ENCODE results near the gene HPCAL1.
"Not testable (repeated sequence)": the region's sequence is repeated elsewhere in the genome, so short reads cannot be mapped to it uniquely, and the experiment has no call there.

The HPCAL1 gene

GRCh38 chr2:10302479-10303180, at the start of gene HPCAL1:
TSS of gene HPCAL1 (plus strand) at chr2:10302904. CDS start at chr2:10419758, 116,854 bp downstream.
- DNase-seq (ENCODE audit: low spot score) = peak; percentile 79

GRCh38 chr2:10253596-10254372, 48.9 kb upstream of the HPCAL1 start:
- no peak for DNase-seq (ENCODE audit: low spot score)

DNA sequence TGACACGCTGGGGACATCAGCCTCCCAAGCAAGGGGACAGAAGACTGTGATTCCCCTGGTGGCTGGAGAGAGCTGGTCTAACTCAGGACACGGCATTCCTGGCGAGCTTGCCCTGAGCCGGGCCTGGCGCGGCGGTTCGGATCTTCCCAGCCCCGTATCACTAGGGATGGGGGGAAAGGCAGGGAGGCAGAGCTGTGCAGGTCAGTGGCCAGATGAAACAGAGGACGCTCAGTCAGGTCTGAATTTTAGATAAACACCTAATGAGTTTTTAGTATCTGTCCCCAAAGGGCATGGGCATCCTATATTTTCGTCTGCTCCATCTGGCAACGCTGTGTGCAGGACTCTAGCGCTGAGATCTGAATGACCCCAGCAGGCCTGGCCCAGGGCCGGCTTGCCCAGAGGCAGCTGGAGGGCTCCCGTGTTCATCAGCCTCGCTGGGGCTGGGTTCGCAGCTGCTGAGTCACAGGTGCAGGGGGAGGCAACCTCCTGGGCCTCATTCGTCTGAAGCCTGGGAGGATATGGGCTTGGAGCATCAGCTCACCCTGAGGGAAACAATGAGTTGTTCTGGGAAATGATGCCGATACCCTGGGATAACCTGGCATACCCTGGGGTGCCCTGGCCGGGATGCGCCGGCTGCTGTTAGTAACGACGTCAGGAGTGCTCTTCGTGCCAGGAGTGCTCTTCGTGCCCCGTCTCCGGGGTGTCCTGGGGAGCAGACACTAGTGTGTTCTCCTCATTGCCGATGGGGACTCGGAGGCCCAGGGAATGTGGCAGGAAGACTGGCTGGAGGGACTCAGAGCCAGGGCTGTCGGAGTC, 48.1 kb upstream of the HPCAL1 start:
- no peak for DNase-seq (ENCODE audit: low spot score)

GRCh38 chr2:10255189-10256030, 47.3 kb upstream of the HPCAL1 start:
- DNase-seq (ENCODE audit: low spot score) = no peak

DNA sequence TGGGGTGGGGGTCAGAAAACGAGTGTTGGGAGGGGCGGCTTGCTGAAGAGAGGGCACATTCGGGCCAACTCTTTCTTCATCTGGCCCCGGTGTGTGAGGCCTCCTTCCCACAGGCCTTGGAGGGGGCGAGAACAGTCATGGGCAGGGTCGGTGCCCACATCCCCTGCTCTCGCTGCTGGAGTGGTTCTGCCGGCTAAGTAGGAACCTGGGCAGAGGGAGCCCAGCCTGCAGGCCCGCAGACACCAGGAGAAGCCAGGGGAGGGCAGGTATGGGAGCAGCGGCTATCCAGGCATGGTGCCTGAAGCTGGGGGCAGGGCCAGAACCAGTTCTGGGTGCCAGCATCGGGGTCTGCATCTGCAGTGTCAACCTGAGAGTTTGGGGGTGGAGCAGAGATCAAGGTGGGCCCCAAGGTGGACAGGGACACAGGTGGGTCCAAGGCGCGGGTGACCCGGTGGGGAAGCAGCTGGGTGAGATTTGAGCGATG, 46.6 kb upstream of the HPCAL1 start:
- no peak for DNase-seq (ENCODE audit: low spot score)

- DNase-seq (ENCODE audit: low spot score) = no peak
Measured at GRCh38 chr2:10256515-10257031, 46.1 kb upstream of the HPCAL1 start.

GRCh38 chr2:10257036-10257435, 45.7 kb upstream of the HPCAL1 start:
- DNase-seq (ENCODE audit: low spot score) = no peak

DNA sequence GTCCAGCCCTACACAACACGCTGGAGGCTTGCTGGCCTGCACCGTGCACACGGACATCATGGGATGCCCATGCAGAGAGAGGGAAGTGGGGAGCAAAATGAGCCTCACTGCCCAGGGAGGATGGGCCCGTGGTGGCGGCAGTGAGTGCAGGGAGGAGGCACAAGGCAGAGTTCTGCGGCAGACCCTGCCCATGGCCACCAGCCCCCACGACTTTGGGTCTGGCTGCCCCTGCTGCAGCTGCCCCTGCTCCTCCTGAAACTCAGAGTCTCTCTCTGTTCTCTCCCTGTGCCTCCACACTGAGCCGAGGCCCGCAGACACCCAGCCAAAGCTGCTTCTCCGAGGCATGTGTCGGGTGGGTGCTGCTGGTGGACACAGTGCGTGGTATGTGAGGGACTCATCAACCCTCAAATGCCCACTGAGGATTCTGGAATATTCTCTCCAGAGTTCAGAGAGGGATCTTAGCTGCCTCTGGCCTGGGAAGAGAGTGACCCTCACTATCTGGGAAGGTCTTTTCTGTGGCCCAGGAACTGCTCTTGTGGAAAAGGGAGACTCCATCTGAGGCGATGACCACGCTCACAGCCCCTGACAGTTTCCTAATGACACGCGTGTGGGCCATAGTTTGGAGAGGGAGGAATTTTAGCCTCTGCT, 45.1 kb upstream of the HPCAL1 start:
- DNase-seq (ENCODE audit: low spot score) = no peak

DNA sequence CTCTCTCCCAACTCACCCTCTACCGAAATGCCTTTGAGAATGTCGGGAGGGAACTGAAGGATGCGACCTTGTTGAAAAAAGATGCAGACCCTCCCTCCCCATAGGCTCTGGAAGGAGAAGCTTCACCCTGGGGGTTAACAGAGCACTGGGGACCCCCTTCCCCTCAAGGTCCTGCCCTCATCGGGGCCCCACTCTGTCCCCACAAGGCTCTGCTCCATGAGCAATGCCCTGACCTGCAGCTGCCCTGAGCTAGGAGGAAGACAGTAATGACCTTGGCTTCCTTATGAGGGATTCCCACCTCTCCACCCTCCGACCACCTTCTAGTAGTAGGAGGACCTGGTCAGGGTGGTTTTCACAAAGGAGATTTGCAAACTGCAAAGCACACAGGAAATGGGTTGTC, 44.4 kb upstream of the HPCAL1 start:
- DNase-seq (ENCODE audit: low spot score) = no peak

DNA sequence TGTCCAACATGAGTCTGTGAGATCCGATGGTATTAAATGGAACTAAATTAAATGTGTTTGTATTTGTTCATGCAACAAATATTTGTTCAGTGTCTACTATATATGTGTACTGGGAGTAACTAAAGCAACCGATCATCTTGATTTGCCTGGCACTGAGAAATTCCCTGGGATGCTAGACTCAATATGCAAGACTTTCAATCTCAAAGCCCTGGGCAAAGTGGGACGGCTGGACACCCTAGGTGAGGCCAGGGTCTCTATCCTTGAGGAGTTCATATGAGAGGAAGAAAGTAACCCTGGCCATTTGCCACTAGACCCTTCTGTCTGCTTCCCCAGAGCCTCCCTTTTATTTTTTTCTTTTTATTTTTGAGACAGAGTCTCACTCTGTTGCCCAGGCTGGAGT, 44.0 kb upstream of the HPCAL1 start:
- no peak for DNase-seq (ENCODE audit: low spot score)

- DNase-seq (ENCODE audit: low spot score) = no peak
Measured at GRCh38 chr2:10260130-10260529, 42.6 kb upstream of the HPCAL1 start.

DNA sequence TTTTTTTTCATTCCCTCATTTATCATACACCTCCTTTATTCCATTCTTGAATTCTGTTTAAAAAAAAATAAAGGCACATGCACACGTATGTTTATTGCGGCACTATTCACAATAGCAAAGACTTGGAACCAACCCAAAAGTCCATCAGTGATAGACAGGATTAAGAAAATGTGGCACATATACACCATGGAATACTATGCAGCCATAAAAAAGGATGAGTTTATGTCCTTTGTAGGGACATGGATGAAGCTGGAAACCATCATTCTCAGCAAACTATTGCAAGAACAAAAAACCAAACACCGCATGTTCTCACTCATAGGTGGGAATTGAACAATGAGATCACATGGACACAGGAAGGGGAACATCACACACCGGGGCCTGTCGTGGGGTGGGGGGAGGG, 39.2 kb upstream of the HPCAL1 start:
- not testable (repeated sequence) for DNase-seq (ENCODE audit: low spot score)

DNA sequence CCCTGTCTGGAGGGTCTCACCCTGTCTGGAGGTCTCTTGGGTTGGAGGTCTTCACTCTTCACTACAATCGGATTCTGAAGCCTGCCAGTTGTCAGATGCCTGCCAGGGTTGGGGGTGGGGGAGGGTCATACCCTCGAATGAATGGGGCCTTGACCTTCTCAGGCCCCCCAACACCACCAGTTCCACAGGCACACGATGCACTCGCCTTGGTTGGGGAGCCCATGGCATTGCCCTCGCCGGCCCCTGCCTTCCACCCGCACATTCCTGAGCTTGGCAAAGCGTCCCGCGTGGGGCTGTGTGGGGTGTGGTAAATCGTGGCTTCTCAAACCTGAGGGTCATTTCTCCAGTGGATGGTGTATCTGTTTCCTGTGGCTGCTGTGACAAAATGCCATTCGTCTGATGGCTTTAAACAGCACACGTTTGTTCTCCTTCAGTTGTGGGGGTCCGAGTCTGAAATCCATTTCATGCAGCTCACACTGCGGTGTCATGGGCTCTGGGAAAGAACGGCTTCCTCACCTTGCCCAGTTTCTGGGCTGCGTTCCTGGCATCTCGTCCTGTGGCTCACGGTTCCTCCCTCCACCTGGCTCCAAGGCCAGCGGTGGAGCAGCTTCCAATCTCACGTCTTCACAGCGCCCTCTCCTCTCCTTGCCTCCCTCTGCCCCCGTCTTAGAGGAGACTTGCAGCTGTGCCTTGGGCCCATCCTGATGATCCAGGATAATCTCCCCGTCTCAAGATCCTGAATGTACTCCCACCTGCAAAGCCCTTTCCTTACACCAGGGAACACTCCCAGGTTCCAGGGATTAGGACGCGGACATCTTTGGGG, 38.0 kb upstream of the HPCAL1 start:
- no peak for DNase-seq (ENCODE audit: low spot score)

- no peak for DNase-seq (ENCODE audit: low spot score)
Measured at GRCh38 chr2:10265329-10266132, 37.2 kb upstream of the HPCAL1 start.

DNA sequence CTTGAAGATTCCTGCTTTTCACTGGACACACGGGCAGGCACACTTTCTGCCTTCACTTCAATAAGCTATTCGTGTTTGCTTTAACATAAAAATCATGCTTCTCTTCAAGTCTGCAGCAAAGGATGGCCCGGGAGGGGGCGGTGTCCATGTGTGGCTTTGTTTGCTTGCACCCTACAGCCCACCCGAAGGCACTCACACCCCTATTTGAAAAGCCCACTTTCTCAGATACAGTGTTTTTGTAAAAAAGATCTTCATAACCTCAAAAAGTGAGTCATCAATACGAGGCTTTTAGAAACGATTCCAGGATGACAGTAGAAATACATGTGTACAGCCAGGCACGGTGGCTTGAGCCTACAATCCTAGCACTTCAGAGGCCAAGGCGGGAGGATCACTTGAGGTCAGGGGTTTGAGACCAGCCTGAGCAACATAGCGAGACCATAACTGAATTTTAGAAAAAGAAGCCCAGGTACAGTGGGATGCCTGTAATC, 36.5 kb upstream of the HPCAL1 start:
- DNase-seq (ENCODE audit: low spot score) = no peak

DNA sequence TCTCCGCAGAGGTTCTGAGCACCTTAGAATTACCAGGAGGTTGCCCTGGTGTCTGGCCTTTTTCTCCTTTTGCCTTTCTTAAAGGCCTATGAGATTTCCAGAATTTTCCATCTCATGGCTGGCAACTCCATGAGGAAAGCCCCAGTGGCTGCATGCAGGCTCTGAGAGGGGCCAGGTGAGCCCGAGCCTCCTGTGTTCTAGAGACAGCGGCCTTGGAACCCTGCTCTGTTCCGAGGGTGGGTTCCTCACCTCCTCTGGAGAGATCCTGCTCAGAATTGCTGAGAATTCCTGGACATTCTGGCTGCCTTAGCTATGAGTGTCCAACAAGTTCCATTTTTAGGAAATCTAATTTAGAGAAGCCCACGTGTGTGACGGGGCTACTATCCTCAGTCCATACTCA, 35.7 kb upstream of the HPCAL1 start:
- no peak for DNase-seq (ENCODE audit: low spot score)

DNA sequence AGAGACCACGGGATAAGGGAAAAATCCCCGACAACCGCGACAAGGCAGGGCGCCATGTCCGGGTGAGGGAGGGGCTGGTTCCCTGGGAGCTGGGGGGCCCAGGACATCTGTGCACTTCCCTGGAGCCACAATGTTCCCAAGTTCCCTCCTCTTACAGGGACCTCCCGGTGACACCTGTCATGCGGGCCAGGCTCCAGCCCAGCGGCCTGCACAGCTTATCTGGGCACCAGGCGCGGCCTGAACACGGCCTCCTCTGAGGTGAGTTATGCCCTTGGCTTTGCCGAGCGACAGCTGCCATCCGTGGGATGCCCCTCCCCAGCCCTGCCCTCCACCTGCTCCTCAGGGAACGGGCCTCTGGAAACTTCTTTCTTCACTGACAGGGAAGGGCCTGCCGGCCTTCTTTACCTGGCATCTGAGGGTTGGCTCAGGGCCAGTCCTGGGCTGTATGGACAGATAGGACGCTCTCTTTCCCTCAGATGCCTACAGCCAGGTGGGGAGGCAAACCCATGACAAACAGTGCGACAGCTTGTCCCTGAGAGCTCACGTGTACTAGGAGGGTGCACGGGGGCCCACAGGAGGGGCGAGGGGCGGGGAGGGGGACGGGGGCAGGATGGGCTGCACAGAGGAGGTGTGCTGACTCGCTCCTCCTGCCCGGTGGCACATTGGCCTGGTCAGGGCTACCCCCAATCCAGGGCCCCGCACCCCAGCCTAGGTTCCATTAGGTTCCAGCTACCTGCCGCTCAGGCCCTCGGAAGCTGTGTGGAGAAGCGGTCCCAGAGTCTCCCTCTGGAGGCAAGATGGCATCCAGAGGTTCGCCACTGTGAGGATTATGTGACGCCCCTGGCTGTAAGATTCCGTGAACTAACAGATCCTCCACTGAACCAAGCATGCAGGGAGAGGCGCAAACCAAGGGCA, 34.9 kb upstream of the HPCAL1 start:
- no peak for DNase-seq (ENCODE audit: low spot score)

GRCh38 chr2:10269291-10269690, 33.4 kb upstream of the HPCAL1 start:
- DNase-seq (ENCODE audit: low spot score) = no peak
